HG02852 (cell line): Measurements from ENCODE around the gene PKD1.
"Not testable (repeated sequence)": the region's sequence is repeated elsewhere in the genome, so short reads cannot be mapped to it uniquely, and the experiment has no call there.

Source experiments
- ATAC-seq: cut with Tn5 transposase; IDR thresholded peaks from one replicate; pipeline ENCODE4 v1.9.1; 2021; ENCODE audit warnings: mild to moderate bottlenecking, moderate library complexity; ENCODE audit not compliant: unreplicated experiment

PKD1 gene

GRCh38 chr16:2110332-2111008, 25.2 kb downstream of the PKD1 start:
- not testable (repeated sequence) for ATAC-seq

- ATAC-seq, result not testable (repeated sequence)
Measured at GRCh38 chr16:2109872-2110271, 25.8 kb downstream of the PKD1 start.

GRCh38 chr16:2109271-2109580, 26.5 kb downstream of the PKD1 start:
- not testable (repeated sequence) for ATAC-seq

- not testable (repeated sequence) for ATAC-seq
Measured at GRCh38 chr16:2108446-2109270, 27.0 kb downstream of the PKD1 start.

- ATAC-seq, result not testable (repeated sequence)
Measured at GRCh38 chr16:2107791-2108125, 27.9 kb downstream of the PKD1 start.

GRCh38 chr16:2107121-2107790, 28.4 kb downstream of the PKD1 start:
- ATAC-seq, result not testable (repeated sequence)

GRCh38 chr16:2106211-2106610, 29.5 kb downstream of the PKD1 start:
- ATAC-seq, result not testable (repeated sequence)

GRCh38 chr16:2105769-2106168, 29.9 kb downstream of the PKD1 start:
- not testable (repeated sequence) for ATAC-seq

- not testable (repeated sequence) for ATAC-seq
Measured at GRCh38 chr16:2105291-2105690, 30.4 kb downstream of the PKD1 start.

GRCh38 chr16:2104464-2104863, 31.2 kb downstream of the PKD1 start:
- ATAC-seq, result not testable (repeated sequence)

GRCh38 chr16:2102471-2102870, 33.2 kb downstream of the PKD1 start:
- no peak for ATAC-seq

- not testable (repeated sequence) for ATAC-seq
Measured at GRCh38 chr16:2101581-2101980, 34.1 kb downstream of the PKD1 start.

GRCh38 chr16:2097689-2098088, 38.0 kb downstream of the PKD1 start:
- ATAC-seq, result not testable (repeated sequence)

GRCh38 chr16:2096853-2097595, 38.7 kb downstream of the PKD1 start:
- no peak for ATAC-seq

GRCh38 chr16:2095918-2096582, 39.6 kb downstream of the PKD1 start:
- no peak for ATAC-seq

- ATAC-seq, result no peak
Measured at GRCh38 chr16:2095315-2095853, 40.3 kb downstream of the PKD1 start.

- no peak for ATAC-seq
Measured at GRCh38 chr16:2093793-2094192, 41.9 kb downstream of the PKD1 start.

GRCh38 chr16:2092866-2093265, 42.8 kb downstream of the PKD1 start:
- ATAC-seq, result no peak

GRCh38 chr16:2092256-2092620, 43.5 kb downstream of the PKD1 start:
- no peak for ATAC-seq

- ATAC-seq, result no peak
Measured at GRCh38 chr16:2091547-2092255, 44.0 kb downstream of the PKD1 start.
